IPS-NIHi7 (cell line): ENCODE measurements around the gene PIK3CD.

Experiments used
- DNase-seq: peaks from one replicate; pipeline ENCODE4 v3.0.0; 2012; ENCODE audit warnings: mixed read lengths; ENCODE audit errors: extremely low spot score

The PIK3CD gene

DNA sequence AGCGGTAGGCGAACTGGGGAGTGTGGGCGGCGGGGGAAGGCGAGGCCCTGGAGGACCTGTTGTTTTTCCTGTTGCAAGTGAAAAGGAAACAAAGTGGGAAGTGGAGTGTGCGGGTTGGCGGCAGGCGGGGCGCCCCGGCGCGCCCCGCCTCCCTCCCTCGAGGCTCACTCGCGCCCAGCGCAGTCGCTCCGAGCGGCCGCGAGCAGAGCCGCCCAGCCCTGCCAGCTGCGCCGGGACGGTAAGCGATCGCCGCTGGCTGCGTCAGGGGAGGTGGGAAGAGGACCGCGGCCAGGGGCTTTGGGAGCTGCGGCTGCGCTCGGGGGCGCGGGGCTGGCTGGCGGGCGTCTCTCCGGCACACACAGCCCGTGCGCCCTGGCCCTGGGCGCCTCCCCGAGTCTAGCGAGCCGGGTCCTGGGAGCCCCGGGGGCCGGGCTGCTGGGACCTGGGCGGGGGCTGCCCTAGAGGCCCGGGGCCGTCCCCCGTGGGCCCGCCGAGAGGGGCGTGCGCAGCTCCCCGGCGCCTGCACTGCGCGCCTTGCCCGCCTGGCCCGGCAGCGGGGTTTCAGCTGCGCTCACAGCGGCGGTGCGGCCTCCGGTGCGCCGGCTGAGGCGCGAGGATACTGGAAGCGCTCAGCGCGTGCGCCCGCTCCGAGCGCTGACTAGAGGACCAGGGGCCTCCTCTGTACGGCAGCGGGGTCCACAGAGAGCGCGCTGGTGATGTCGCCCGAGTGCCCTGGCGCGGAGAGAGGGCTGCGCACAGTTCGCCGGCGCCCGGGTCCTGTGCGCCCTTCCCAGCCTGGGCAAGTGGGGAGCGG lies at the start of gene PIK3CD:
Gene PIK3CD, plus strand, starts transcription at position 167 of the 814 bp plus-strand sequence. CDS start 58,725 bp downstream, outside the sequence.
- DNase-seq: peak; percentile 71

DNA sequence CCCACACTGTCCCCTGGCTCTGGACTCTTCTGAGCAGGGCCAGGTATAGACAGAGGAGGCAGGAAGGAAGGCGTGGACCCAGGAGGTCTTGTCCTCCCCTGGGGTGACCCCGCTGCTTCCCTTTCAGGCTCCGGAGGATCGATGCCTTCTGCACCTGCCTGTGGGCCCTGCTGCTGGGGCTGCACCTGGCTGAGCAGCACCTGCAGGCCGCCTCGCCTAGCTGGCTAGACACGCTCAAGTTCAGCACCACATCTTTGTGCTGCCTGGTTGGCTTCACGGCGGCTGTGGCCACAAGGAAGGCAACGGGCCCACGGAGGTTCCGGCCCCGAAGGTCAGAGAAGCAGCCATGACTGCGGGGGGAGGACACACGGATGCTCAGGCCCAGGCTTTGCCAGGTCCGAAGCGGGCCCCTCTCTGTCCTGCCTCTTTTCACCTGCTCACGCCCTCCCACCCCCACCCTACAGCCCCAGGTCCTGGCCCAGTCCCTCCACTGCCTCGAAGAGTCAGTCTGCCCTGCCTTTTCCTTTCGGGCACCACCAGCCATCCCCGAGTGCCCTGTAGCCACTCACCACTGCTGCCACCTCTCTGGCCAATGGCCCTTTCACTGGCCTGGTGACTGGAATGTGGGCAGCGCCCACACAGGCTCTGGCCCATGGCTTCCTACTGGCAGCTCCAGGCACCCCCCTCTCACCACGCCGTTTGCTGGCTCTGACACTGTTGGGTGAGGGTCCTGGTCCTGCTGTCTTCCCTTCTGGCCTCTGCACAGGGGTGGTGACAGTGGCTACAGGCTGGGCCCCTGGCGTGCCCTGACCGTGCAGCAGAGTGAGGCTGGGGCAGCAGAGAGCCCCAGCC lies 49.4 kb upstream of the PIK3CD start:
- no peak for DNase-seq

DNA sequence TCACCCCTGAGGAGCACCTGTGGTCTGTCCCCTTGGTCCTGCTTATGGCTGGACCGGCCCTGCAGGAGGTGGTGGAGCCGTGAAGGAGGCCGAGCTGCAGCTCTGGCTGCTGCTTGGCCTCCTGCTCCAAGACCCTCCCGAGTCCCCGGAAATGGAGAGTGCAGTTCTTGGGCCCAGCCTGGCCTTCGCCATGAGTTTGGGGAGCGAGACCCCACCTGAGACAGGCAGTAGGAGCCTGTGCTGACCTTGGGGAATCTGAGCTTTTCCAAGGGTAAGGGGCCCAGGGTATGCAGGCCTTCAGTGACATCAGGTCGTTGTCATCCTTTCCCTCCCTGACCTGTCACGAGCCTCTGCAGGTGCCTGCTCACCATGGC lies 48.8 kb upstream of the PIK3CD start:
- DNase-seq: no peak

DNA sequence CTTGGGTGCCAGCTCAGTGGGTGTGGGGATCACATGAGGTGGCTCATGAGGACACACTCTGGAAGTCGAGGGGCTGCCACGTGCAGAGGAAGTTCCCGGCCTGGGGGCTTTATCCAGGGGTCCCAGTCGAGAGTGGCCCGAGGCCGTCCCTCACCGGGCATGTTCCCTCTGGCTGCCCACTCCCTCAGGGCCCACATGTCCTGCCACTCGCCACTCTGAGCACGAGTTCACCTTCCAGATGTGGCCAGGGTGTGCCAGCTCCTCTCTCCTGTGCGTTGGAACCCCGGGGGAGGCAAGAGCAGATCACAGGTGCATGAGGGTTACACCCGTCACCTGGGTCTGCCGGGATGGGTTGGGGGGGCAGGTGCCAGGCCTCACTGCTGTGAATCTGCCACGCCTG lies 48.2 kb upstream of the PIK3CD start:
- no peak for DNase-seq

DNA sequence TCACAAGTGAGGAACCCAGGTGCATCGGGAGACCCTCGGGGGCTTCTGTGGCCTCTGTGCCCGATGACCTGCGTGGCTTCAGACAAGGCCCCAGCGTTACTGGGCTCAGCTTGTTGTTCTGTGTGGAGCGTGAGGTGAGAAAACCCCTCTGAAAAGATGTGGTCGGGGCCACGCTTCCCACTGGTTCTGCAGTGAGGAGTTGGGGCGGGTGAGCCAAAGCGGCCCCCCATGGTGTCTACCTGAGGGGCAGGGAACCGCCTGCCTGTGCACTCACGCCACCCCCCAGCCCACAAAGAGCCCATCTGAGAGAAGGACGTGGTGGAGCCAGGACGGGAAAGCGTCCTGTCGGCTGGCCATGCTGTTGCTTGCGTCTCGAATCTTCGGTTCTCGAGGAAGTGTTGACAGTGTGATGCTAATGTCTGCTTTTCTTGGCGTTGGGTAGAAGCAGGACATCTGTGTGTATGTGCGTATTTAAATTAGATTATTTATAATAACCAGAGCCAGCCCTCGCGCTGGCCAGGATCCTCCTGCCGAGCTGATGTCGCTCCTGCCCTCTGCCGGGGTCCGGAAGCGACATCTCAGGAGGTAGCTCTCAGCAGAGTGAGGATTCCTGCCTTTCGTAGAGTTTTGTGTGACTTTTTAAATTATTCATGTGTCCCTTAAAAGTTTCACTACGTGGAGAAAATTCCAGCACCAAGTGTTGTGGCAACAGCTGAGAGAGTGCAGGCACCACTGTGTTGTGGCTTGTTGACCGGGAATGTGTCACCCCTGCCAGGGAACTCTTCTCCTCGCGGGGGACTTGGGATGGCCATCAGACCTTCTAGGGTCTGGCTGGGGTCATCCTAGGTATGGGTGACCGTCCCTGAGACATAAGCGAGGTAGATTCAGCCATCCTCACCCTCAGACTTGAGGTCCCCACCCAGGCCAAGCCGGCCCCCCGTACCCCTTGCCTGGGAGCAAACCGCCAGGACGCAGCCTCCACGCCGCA lies 47.5 kb upstream of the PIK3CD start:
- no peak for DNase-seq

DNA sequence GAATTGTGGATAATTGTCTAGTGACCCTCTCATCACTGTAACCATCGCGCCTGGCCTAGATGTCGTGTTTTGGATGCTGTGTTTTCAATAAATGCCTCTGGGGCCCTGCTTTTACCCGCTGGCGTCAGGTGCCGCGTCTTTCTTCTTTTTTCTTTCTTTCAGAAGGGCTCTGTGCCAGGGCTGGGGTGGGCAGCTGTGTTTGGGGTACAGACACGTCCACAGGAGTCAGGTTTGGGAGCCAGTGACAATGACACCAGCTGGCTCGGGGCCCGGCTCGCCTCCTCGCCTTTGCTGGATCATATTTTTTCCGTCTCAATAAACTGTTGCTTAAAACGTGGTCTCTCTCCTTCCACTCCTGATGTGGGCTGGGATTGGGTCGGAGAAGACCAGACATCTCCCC lies 46.7 kb upstream of the PIK3CD start:
- no peak for DNase-seq

DNA sequence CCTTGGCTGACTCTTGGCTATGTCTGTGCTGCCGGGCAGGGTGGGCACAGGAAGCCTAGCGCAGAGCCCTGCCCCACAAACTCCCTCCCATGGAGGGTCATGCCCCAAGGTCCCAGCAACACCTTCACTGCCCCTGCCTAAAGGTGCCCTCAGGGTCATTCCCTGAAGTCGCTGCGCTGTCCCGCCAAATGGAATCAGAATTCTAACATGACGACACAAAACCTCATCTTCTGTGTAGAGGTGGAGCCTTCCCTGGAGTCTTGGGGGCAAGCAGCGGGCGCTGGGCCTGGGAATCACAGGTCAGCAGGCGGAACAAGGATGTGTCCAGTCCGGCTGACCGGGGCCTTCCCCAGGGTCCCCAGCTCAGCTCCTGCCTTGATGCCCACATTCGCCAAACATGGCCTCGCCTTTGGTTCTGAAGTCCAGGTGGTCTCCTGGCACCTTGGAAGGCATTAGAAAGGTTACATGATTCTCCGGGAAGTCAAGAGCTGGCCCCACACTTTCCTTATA lies 45.5 kb upstream of the PIK3CD start:
- no peak for DNase-seq

DNA sequence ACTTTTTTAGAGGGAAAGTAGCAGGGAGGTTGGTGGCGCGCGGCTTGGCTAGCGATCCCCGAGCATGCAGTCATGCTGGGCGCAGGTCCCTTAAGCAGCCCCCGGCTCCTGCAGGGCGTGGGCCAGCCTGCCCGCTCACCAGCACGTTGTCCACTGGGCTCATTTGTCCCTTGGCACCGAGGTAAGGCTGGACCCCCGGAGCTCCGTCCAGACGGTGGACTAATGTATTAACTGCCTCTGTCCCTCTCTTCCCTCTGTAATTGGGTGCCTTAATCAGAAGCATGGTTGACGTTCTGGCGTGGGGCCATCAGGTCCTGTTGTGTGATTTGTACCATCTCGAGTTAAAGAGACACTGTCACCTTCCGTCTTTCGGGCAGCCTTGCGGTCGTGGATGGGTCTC lies 45.1 kb upstream of the PIK3CD start:
- no peak for DNase-seq

DNA sequence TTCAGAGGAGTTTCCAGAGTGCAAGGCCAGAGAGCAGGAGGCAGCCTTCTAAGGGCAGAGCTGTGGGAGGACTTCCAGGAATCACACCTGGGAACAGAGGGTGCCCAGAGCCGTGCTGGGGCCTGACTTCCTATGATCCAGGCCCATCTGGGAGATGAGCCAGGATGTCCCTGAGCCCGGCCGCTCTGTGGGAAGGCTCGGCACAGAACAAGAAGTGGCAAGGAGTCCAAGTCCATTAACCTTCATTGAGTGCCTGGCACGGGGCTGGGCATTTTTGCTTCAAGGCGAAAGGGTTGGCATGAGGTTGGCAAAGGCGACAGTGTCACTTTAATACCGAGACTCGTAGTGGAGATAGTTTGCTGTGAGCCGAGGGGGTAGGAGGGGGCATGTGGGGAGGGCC lies 44.6 kb upstream of the PIK3CD start:
- DNase-seq: no peak

DNA sequence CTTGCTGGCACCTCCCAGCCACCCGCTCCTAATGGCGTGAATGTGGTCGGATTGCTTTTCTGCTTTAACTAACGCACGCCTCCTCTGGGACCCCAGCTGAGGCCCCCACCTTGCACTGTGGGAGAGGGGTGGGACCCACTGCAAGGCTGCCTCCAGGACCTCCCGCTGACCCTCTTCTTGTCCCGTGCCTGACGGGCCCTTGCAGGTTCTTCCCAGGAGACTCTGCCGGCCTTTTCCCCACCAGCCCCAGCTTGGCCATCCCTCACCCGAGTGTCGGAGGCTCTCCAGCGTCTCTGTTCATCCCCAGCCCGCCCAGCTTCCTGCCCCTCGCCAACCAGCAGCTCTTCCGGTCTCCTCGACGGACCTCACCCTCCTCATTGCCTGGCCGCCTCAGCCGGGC lies 44.2 kb upstream of the PIK3CD start:
- DNase-seq: no peak

DNA sequence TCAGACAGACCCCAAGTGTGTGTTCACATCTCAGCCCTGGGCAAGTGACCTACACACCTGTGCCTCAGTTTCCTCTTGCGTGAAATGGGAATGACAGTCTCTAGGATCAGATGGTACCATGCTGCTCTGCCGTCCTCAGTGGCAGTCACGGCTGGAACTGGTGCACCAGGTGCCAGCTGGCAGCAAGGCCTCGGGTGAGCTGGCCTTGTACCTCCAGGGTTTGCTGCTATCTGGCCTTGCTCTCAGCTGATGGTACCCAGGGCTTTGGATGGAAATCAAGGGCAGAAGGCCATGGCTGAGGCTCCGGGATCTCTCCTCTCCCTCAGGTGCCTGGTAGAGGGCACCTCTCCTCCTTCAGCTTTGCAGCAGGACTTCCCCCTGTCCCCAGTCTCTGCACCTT lies 41.5 kb upstream of the PIK3CD start:
- no peak for DNase-seq

DNA sequence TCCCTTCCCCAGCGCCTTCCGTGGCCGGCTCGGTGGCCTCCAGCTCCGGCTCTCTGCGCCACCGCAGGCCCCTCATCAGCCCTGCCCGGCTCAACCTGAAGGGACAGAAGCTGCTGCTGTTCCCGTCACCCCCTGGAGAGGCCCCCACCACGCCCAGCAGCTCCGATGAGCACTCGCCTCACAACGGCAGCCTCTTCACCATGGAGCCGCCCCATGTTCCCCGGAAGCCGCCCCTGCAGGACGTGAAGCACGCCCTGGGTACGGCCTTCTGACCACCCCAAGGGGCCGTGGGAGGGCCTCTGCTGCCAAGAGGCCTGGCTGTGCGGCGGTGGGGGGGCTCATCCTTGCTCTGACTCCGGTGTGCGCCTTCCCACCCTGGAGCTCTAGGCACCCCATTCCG lies 41.0 kb upstream of the PIK3CD start:
- DNase-seq: no peak

DNA sequence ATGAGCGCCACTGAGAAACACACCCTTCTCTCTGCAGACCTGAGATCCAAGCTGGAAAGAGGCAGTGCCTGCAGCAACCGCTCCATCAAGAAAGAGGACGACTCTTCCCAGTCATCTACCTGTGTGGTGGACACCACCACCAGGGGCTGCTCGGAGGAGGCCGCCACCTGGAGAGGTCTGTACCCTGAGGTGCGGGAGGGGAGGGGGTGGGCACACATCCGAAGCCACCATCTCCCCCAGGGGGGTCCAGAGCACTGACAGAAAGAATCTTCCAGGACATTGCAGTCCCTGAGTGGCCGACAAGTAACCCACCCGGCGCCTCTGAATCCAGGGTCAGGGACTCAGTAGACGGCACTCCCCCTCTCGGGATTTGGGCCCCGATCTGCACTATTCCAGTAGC lies 39.8 kb upstream of the PIK3CD start:
- no peak for DNase-seq

DNA sequence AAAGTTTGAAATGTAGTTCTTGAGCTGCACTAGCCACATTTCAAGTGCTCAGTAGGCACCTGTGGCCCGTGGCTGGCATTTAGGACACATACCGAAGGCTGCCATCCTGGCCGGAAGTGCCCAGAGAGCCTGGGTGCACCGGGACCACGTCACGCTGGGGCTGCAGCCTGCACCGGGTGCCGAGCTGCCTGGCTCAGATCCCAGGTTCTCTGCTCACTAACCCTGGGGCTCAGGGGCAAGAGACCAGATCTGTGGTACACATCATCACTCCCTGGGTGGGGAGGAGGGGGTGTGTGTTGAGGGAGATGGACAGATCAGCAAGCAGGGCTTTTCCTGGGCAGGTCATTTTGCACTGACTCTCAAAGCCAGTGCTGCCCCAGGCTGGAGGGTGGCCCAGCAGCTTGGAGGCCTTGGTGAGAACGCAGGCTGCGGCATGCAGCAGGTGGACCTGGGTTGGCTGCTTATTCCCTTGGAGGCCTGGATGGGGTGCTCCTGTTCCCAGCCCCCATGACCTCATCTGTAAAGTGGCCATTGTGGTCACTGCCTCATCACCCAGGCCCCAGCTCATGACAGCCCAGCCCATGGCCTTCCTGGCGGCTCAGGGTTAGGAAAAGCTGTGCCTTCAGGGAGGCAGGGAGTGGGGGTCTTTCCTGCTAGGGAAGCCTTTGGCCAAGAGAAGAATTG lies 39.2 kb upstream of the PIK3CD start:
- no peak for DNase-seq

DNA sequence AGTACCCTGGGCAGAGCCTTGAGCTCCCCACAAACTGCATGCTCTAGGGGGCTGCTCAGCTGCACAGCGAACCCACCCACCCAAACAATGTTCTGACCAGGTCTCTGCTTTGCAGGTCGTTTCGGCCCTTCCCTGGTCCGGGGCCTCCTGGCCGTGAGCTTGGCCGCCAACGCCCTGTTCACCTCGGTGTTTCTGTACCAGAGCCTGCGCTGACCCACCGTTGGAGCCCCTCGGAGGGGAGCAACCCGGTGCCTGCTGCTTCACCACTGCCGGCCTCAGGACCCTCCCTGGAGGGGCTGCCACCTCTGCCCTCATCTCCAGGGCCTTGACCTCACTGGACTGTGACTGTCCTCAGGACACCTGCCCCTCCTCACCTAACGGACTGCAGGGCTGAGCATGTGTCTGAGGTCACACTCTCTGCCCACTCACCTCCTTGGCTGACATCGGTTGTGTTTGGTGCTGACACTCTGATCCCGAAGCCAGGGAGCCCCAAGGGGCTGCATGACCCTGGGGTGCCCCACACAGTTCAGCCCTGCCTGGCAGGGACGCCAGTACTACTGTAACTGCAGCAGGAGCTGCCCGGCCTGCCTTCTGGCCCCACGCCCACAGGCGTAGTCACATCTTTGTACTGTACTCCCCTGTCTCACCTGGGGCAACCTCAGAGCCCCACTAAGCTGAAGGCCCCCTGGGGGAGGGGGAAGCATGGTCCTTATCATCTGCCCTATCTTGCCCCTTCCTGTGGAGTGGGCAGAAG lies 38.5 kb upstream of the PIK3CD start:
- DNase-seq: no peak

DNA sequence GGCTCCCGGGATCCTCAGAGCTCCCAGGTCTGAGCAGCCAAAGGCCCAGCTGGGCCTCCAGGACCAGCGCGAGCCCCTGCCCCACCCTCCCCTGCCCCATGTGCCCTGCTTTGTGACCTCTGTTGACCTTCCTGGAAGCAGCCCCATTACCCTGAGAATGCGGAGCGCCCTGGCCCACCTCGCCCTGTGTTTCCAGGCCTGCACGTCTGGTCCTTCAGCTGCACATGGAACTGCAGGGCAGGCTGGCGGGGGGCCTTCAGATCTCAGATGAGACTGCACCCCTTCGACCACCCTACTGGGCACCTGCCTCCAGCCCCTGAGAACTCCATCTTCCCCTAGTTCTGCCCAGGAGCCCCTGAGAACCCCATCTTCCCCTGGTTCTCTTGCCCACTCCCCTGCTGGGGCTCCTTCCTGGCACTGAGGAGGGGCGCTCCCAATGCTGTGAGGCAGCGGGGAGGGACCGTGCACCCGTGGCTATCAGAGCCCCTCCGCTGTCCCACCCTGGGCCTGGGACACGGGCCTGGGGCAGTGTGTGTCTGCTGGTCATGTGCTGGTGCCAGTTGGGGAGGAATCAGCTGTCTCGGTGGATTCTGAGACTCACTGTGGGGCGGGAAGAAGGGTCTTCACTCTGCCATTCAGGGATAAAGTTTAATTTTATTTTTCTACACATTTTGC lies 37.8 kb upstream of the PIK3CD start:
- no peak for DNase-seq

DNA sequence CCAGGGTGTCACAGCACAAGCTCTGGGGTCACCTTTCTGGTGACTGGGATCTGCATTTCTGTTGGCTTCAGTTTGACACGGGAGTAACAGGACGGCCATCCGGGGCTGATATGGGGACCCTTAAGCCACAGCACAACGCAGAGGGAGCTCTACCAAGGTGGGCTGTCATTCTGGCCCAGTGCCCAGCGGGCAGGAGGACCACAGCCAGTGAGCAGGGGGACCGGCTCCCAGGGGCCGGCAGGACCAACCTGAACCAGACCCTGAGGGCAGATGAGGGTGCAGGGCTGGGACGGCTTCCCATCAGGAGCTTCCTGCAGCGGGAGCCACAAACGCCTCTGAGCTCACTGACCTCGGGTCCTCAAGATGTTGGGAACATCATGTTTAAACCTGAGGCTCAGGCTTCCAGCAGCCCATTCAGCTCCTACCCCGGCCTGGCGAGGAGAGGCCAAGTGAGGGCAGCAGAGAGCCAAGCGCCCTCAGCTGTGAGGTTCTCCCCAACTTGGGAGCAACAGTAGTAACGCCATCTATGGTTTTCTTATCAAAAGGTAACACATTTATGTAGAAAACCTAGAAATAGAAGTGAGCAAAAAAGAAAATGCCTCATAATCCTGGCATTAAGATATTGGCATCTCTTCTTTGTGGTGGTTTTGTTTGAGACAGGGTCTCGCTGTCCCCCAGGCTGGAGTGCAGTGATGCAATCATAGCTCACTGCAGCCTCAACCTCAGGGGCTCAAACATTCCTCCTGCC lies 36.0 kb upstream of the PIK3CD start:
- peak; percentile 87 for DNase-seq

DNA sequence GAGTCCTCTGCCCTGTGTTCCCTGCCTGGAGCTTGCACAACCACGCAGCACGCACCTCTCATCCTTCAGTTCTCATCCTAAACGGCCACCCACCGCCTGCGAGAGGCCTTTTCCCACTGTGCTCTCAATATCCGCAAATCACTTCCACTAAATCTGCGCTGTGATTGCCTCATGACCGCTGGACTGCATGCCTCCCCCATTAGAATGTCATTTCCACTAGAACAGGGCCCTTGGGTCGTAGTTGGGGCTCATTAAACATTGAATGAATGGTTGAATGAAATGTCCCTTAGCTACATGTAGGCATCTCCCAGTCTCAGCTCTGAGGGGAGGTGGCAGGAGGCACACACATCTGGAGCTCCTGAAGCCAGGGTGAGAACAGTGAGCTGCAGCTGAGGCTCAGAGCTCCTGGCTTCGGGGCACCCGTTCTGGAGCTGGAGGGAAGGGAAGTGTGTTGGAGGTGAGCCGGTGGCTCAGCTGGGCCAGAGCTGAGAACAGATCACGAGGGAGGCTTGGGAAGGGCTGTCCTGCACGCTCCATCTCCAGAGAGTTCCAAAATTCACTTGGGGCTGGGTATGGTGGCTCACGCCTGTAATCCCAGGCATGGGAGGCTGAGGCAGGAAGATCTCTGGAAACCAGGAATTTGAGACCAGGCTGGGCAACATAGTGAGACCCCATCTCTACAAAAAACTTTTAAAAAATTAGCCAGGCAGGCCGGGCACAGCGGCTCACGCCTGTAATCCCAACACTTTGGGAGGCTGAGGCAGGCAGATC lies 32.4 kb upstream of the PIK3CD start:
- no peak for DNase-seq
